K562 (cell line): ENCODE results near the gene MZB1. TPM values are rescaled to one million over a fixed set of nuclear protein-coding genes. Genes with fewer than 3 reads are reported as not detected.

Experiments used
- ATAC-seq: fragments of 200-7000 bp; cut with Tn5 transposase; 3 replicates; pipeline ENCODE4 v1.9.1; 2020; ENCODE audit warnings: moderate library complexity
- BruUV-seq: library from RNA; stranded (reverse); fragments of 400-500 nt; replicated peaks from 2 replicates; lab custom pipeline; 2021; lab: Mats Ljungman, UMichigan
- CTCF ChIA-PET: fragments of 300-600 bp; formaldehyde crosslinking; extraction: SDS; loops from one replicate; lab custom pipeline; 2021; ENCODE audit warnings: low intra/inter-chr PET ratio; lab: Yijun Ruan, JAX
- POLR2A ChIA-PET: fragments of 300-600, 350-650 bp; sonication (Branson Sonifier 250); formaldehyde crosslinking; extraction: SDS; loops from one replicate; lab custom pipeline; 2021; ENCODE audit warnings: antibody characterized with exemption, inconsistent platforms; lab: Yijun Ruan, JAX
- DNase-seq, 4 experiments: peaks; one replicate each; pipeline versions ENCODE4 v3.0.0 to v3.0.0-alpha.2; 2011 to 2018; ENCODE audit warnings: low spot score in 3 of 4, mixed read lengths in 3 of 4; ENCODE audit errors: extremely low read depth in 1 of 4
- FAIRE-seq: peaks from 2 replicates; lab custom pipeline; 2011; peaks lifted over from hg19 to GRCh38; lab: Jason Lieb, UNC
- H2AFZ ChIP-seq: 2 replicates; pipeline ENCODE4 v1.6.0; 2011; ENCODE audit warnings: low read depth, low read length, control low read depth, inconsistent platforms
- H3K27ac ChIP-seq: fragments of 200-600 bp; 3 replicates; pipeline ENCODE4 v1.8.0; 2011; ENCODE audit warnings: low read depth, mild to moderate bottlenecking, control low read depth, inconsistent platforms, low read length, moderate library complexity, mixed read lengths; ENCODE audit errors: extremely low read depth
- H3K27me3 ChIP-seq, 2 experiments: fragments of 300-600 bp in 1 of 2; 2 replicates in 1 of 2; 3 replicates in 1 of 2; pipeline versions ENCODE4 v1.6.0 to v1.8.0; 2011; ENCODE audit warnings: inconsistent platforms in 2 of 2, low read length in 2 of 2, mild to moderate bottlenecking in 1 of 2, mixed read lengths in 1 of 2, moderate library complexity in 1 of 2; ENCODE audit not compliant: control insufficient read depth in 2 of 2, insufficient read depth in 2 of 2
- H3K36me3 ChIP-seq: fragments of 300-600 bp; 3 replicates; pipeline ENCODE4 v1.8.0; 2011; ENCODE audit warnings: mild to moderate bottlenecking, low read length, inconsistent platforms; ENCODE audit not compliant: control insufficient read depth, insufficient read depth
- H3K4me1 ChIP-seq, 2 experiments: fragments of 200-600 bp in 1 of 2; replicated peaks in 1 of 2; 2 replicates in 1 of 2; 3 replicates in 1 of 2; pipeline versions ENCODE4 v1.5.1 to v1.8.0; 2011; ENCODE audit warnings: inconsistent platforms in 2 of 2, low read length in 2 of 2, mild to moderate bottlenecking in 1 of 2, mixed read lengths in 1 of 2, moderate library complexity in 1 of 2; ENCODE audit not compliant: control insufficient read depth in 2 of 2, insufficient read depth in 2 of 2
- H3K4me2 ChIP-seq: 2 replicates; pipeline ENCODE4 v1.6.1; 2011; ENCODE audit warnings: low read length, control low read depth, inconsistent platforms, mixed read lengths; ENCODE audit not compliant: insufficient read depth
- H3K4me3 ChIP-seq: fragments of 200-600 bp; sonication (generic), shearing (Covaris generic); 2 replicates; pipeline ENCODE4 v1.5.1; 2016; ENCODE audit warnings: control low read depth, inconsistent platforms
- H3K79me2 ChIP-seq: fragments of 200-600 bp; 3 replicates; pipeline ENCODE4 v1.8.0; 2011; ENCODE audit warnings: low read length, inconsistent platforms; ENCODE audit not compliant: control insufficient read depth, insufficient read depth
- H3K9ac ChIP-seq, 2 experiments: 2 replicates each; pipeline versions ENCODE4 v1.6.0 to v1.6.1; 2011; ENCODE audit warnings: low read depth in 2 of 2, low read length in 2 of 2, control low read depth in 1 of 2, inconsistent platforms in 1 of 2, mild to moderate bottlenecking in 1 of 2, mixed read lengths in 1 of 2; ENCODE audit not compliant: insufficient read depth in 1 of 2
- H3K9me1 ChIP-seq: one replicate; pipeline ENCODE4 v1.6.0; 2011; ENCODE audit warnings: inconsistent platforms, mild to moderate bottlenecking, low read length, moderate library complexity; ENCODE audit not compliant: control insufficient read depth, insufficient read depth
- H3K9me3 ChIP-seq: replicated peaks from 2 replicates; pipeline ENCODE4 v1.5.1; 2011; ENCODE audit warnings: low read depth, low read length, inconsistent platforms; ENCODE audit not compliant: control insufficient read depth, insufficient read depth
- H4K20me1 ChIP-seq: replicated peaks from 2 replicates; pipeline ENCODE4 v1.6.1; 2011; ENCODE audit warnings: low read length, inconsistent platforms, mixed read lengths; ENCODE audit not compliant: control insufficient read depth, insufficient read depth
- ARID1B ChIP-seq: fragments of 450-650 bp; IDR thresholded peaks from 2 replicates; pipeline ENCODE4 v1.6.1; 2016; ENCODE audit warnings: antibody characterized with exemption, mild to moderate bottlenecking, inconsistent platforms
- EGR1 ChIP-seq: fragments of 450-650 bp; conservative IDR thresholded peaks from 2 replicates; pipeline ENCODE4 v1.6.1; 2017; ENCODE audit warnings: mild to moderate bottlenecking
- ELF1 ChIP-seq: fragments of 200-800 bp; sonication (Bioruptor generic); IDR thresholded peaks from 2 replicates; pipeline ENCODE4 v1.6.1; 2016; ENCODE audit warnings: missing genetic modification characterization, missing compliant biosample characterization
- MAZ ChIP-seq, 2 experiments: fragments of 450-650 bp in 1 of 2; sonication (generic) in 1 of 2; formaldehyde crosslinking; IDR thresholded peaks in 1 of 2; conservative IDR thresholded peaks in 1 of 2; 2 replicates each; pipeline versions ENCODE4 v1.4.0 to v1.5.0; 2020; ENCODE audit warnings: mild to moderate bottlenecking in 1 of 2, missing genetic modification reagents in 1 of 2
- MNT ChIP-seq, 2 experiments: fragments of 450-650 bp; conservative IDR thresholded peaks; 2 replicates each; pipeline ENCODE4 v1.6.1; 2017; ENCODE audit warnings: mild to moderate bottlenecking in 2 of 2, moderate library complexity in 2 of 2
- POLR2AphosphoS5 ChIP-seq: IDR thresholded peaks from 2 replicates; pipeline ENCODE4 v1.6.1; 2011; ENCODE audit warnings: mild to moderate bottlenecking, low read depth, low read length, moderate library complexity; ENCODE audit not compliant: control insufficient read depth, insufficient read depth
- POLR2H ChIP-seq: IDR thresholded peaks from 2 replicates; pipeline ENCODE4 v1.6.1; 2016; ENCODE audit warnings: missing genetic modification characterization, low read depth, mild to moderate bottlenecking, control low read depth, missing compliant biosample characterization, moderate library complexity
- RCOR1 ChIP-seq, 2 experiments: IDR thresholded peaks; 2 replicates each; pipeline ENCODE4 v1.6.1; 2012; ENCODE audit warnings: low read depth in 2 of 2, low read length in 2 of 2, borderline replicate concordance in 1 of 2, improper control_type of control experiment in 1 of 2
- SMAD4 ChIP-seq: fragments of 250-450 bp; sonication (Bioruptor Pico); conservative IDR thresholded peaks from 2 replicates; pipeline ENCODE4 v1.8.0; 2021; ENCODE audit warnings: inconsistent platforms, mild to moderate bottlenecking, moderate library complexity
- SP1 ChIP-seq: sonication (generic); formaldehyde crosslinking; IDR thresholded peaks from 2 replicates; pipeline ENCODE4 v1.8.1; 2022; ENCODE audit warnings: mild to moderate bottlenecking, missing genetic modification reagents
- SPI1 ChIP-seq: IDR thresholded peaks from 2 replicates; pipeline ENCODE4 v1.6.1; 2011; ENCODE audit warnings: low read depth, low read length, control low read depth, borderline replicate concordance
- STAT6 ChIP-seq: sonication (generic); formaldehyde crosslinking; IDR thresholded peaks from 2 replicates; pipeline ENCODE4 v1.8.1; 2023; ENCODE audit warnings: mild to moderate bottlenecking, missing genetic modification reagents
- TAF9B ChIP-seq: fragments of 450-650 bp; IDR thresholded peaks from 2 replicates; pipeline ENCODE4 v1.6.1; 2018; ENCODE audit warnings: mild to moderate bottlenecking; ENCODE audit not compliant: partially characterized antibody
- ZNF347 ChIP-seq: fragments of 450-650 bp; formaldehyde crosslinking; IDR thresholded peaks from 2 replicates; pipeline ENCODE4 v1.4.0; 2020; ENCODE audit warnings: low read depth, mild to moderate bottlenecking, moderate library complexity
- WGBS: fragments of 100-300 bp; shearing (Covaris generic); methylation state at CpG from one replicate; pipeline ENCODE4 v1.1.6; 2016; ENCODE audit warnings: low coverage, mixed read lengths; ENCODE audit not compliant: insufficient coverage; ENCODE audit errors: missing lambda C conversion rate; 5-methylcytosine and 5-hydroxymethylcytosine counted together
- in situ Hi-C: fragments of 300-500 bp; cut with MboI; formaldehyde crosslinking; loops from 4 replicates; pipeline ENCODE4 v1.15.0; 2018; ENCODE audit warnings: inconsistent platforms, mixed read lengths
- intact Hi-C: fragments of 100-400 bp; cut with micrococcal nuclease; formaldehyde crosslinking; loops from 2 replicates; pipeline ENCODE4 v1.14.2; 2022
- polyA plus RNA-seq, 8 experiments: library from polyadenylated mRNA; depleted of rRNA in 4 of 8; stranded (reverse) in 5 of 8; unstranded in 3 of 8; fragments of >200 nt; fragmentation: Nextera tagmentation in 2 of 8; fragmentation: Illumina TruSeq in 1 of 8; extraction: Ambion mirVana in 2 of 8; extraction: Trizol in 1 of 8; gene quantifications; 2 replicates each; pipeline versions ENCODE4 v1.2.1 to v1.2.3, GENCODE V29; 2011 to 2014; ENCODE audit warnings: inconsistent platforms in 1 of 8, missing spikeins in 1 of 8
- total RNA-seq, 7 experiments: library from RNA; depleted of rRNA in 6 of 7; stranded (reverse); fragments of >200 nt in 6 of 7; fragmentation: Illumina TruSeq in 2 of 7; extraction: Trizol in 2 of 7; gene quantifications; 2 replicates each; pipeline versions ENCODE4 v1.2.1 to v1.2.3, GENCODE V29; 2011 to 2021; ENCODE audit warnings: low replicate concordance in 1 of 7
- TF ChIP-seq, protein P1 (sequence below): fragments of 450-650 bp; IDR thresholded peaks from 2 replicates; pipeline ENCODE4 v1.6.1; 2016

The MZB1 gene
- total and polyA plus RNA-seq, 9 of the 15 experiments (the other 6 are each of a cell fraction or from before 2014, with no cell fraction given), result 0.13 to 0.31 TPM; not detected in 7

- ATAC-seq, result peak; percentile 98
- peak within 1 kb of the TSS; percentile 50 for H3K4me3 ChIP-seq
- DNase-seq, result peak; percentile 98 to 99 (median 99)
- peak within 1 kb of the TSS; percentile 97 for H2AFZ ChIP-seq
- peaks cover 11 to 15% of the 10 kb centered on the region in 2 experiments; a peak in 4 of 5 replicates for H3K4me1 ChIP-seq
- no peaks in the 10 kb centered on the region for H4K20me1 ChIP-seq
- FAIRE-seq, result peak; percentile 91
- no peaks in the 10 kb centered on the region for H3K27me3 ChIP-seq
- POLR2A ChIA-PET, result interaction anchor here (0.6 to 1.6 kb wide), 6 partner anchors 10 to 371 kb away, joined by 3 to 5 read pairs (median 3); no protein-coding TSS in a partner anchor
- CTCF ChIA-PET, result no interaction called here
- 0 out of 3 replicates have a peak, but pooled peaks cover 2% of the 10 kb centered on the region for H3K36me3 ChIP-seq
- H3K9me1 ChIP-seq, result no peaks in the 10 kb centered on the region
- peak within 1 kb of the TSS; percentile 99 for H3K4me2 ChIP-seq
- under 1% methylated on average over 41 of the region's 41 CpGs for WGBS
- in situ Hi-C loops (no loop called here), intact Hi-C loops (loop anchor here (2.0 to 5.0 kb wide), 2 partner anchors 19 to 62 kb away; partner anchors contain the start of gene PAIP2)
- H3K79me2 ChIP-seq, result no peaks in the 10 kb centered on the region
- H3K9me3 ChIP-seq, result no peaks in the 10 kb centered on the region
- H3K9ac ChIP-seq, result peak within 1 kb of the TSS; percentile 73 to 88
- no TSS peak for BruUV-seq
- H3K27ac ChIP-seq, result peak within 1 kb of the TSS; percentile 90
- TF ChIP-seq ELF1 (peak; percentile 81), SP1 (peak; percentile 97), TAF9B (no peak), MNT (conservative IDR thresholded peaks at IDR 0.05) (peak; percentile 96 to 98), RCOR1 (IDR thresholded peaks at IDR 0.05; ENCODE audit: borderline replicate concordance in 1 of 2, low read depth in 2 of 2, low read length in 2 of 2) (peak in 1 of 2 experiments; percentile 53; a peak in 1 of 4 replicates), SMAD4 (CRISPR knock-in tag) (0 out of 2 replicates have a peak, but pooled peaks have one; percentile 29), STAT6 (0 out of 2 replicates have a peak, but pooled peaks have one; percentile 62), POLR2AphosphoS5 (peak; percentile 27; the same call in 1 of the 2 replicates), ARID1B (peak; percentile 35; the same call in 1 of the 2 replicates), ZNF347 (CRISPR knock-in tag) (no peak), POLR2H (peak; percentile 81), SPI1 (peak; percentile 10; the same call in 1 of the 2 replicates), MAZ (CRISPR knock-in tag; conservative IDR thresholded peaks at IDR 0.05 in 1 of 2, IDR thresholded peaks at IDR 0.05 in 1 of 2) (peak; percentile 87 to 93), EGR1 (peak; percentile 100)
- TF ChIP-seq, protein P1, sequence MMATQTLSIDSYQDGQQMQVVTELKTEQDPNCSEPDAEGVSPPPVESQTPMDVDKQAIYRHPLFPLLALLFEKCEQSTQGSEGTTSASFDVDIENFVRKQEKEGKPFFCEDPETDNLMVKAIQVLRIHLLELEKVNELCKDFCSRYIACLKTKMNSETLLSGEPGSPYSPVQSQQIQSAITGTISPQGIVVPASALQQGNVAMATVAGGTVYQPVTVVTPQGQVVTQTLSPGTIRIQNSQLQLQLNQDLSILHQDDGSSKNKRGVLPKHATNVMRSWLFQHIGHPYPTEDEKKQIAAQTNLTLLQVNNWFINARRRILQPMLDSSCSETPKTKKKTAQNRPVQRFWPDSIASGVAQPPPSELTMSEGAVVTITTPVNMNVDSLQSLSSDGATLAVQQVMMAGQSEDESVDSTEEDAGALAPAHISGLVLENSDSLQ, result peak; percentile 68
Measured at GRCh38 chr5:139403787-139404483, 14.2 kb upstream of the MZB1 start, which contains the start of gene SPATA24. Gene SPATA24 (minus strand): TSS chr5:139404089. CDS start chr5:139404060, 29 bp downstream.
